COLO668 (cell line): ENCODE measurements around the gene IGF1R.
"Not testable (repeated sequence)": the region's sequence is repeated elsewhere in the genome, so short reads cannot be mapped to it uniquely, and the experiment has no call there.

Experiments used
- DNase-seq: peaks from one replicate; lab custom pipeline; 2025; ENCODE audit not compliant: unreplicated experiment; lab: John Stamatoyannopoulos, UW

Gene IGF1R

GRCh38 chr15:98981851-98982722 lies 333.7 kb downstream of the IGF1R start:
- no peak for DNase-seq

GRCh38 chr15:98983334-98983733 lies 335.0 kb downstream of the IGF1R start:
- no peak for DNase-seq

- DNase-seq: no peak
These were observed 337.9 kb downstream of the IGF1R start for GRCh38 chr15:98986281-98986680.

- DNase-seq: no peak
These were observed 346.6 kb downstream of the IGF1R start for GRCh38 chr15:98994892-98995291.

- DNase-seq: no peak
These were observed 347.8 kb downstream of the IGF1R start for GRCh38 chr15:98996169-98996568.

- DNase-seq: no peak
These were observed 348.3 kb downstream of the IGF1R start for GRCh38 chr15:98996624-98997023.

GRCh38 chr15:98997312-98997711 lies 349.0 kb downstream of the IGF1R start:
- DNase-seq: no peak

GRCh38 chr15:98997755-98998154 lies 349.4 kb downstream of the IGF1R start:
- DNase-seq: no peak

GRCh38 chr15:98998279-98998678 lies 349.9 kb downstream of the IGF1R start:
- DNase-seq: no peak

- DNase-seq: no peak
These were observed 350.9 kb downstream of the IGF1R start for GRCh38 chr15:98999233-98999632.

- no peak for DNase-seq
These were observed 353.9 kb downstream of the IGF1R start for GRCh38 chr15:99002226-99002625.

- DNase-seq: not testable (repeated sequence)
These were observed 355.0 kb downstream of the IGF1R start for GRCh38 chr15:99003317-99003716.

- DNase-seq: not testable (repeated sequence)
These were observed 356.9 kb downstream of the IGF1R start for GRCh38 chr15:99004998-99005974.

- no peak for DNase-seq
These were observed 357.8 kb downstream of the IGF1R start for GRCh38 chr15:99006146-99006545.

- DNase-seq: no peak
These were observed 358.7 kb downstream of the IGF1R start for GRCh38 chr15:99006904-99007495.

- no peak for DNase-seq
These were observed 361.5 kb downstream of the IGF1R start for GRCh38 chr15:99009741-99010330.

- no peak for DNase-seq
These were observed 362.4 kb downstream of the IGF1R start for GRCh38 chr15:99010768-99011167.
